WERI-Rb-1 (cell line): Measurements from ENCODE around the gene DPEP1.

Experiments used
- DNase-seq: peaks from one replicate; pipeline ENCODE4 v3.0.0-alpha.2; 2020
- H3K27ac ChIP-seq: fragments of 250-450 bp; sonication (Bioruptor Pico); 2 replicates; pipeline ENCODE4 v1.5.1; 2020; ENCODE audit warnings: mild to moderate bottlenecking, moderate library complexity
- H3K27me3 ChIP-seq: fragments of 250-450 bp; sonication (Bioruptor Pico); 2 replicates; pipeline ENCODE4 v1.5.1; 2021; ENCODE audit warnings: mild to moderate bottlenecking, low read depth, moderate library complexity; ENCODE audit not compliant: insufficient read depth, severe bottlenecking
- H3K36me3 ChIP-seq: fragments of 250-450 bp; sonication (Bioruptor Pico); 2 replicates; pipeline ENCODE4 v1.5.1; 2020; ENCODE audit warnings: mild to moderate bottlenecking, moderate library complexity
- H3K4me3 ChIP-seq: 2 replicates; pipeline ENCODE4 v1.5.1; 2011; ENCODE audit warnings: low read depth, mild to moderate bottlenecking, control low read depth, low read length
- H3K9me3 ChIP-seq: fragments of 250-450 bp; sonication (Bioruptor Pico); 2 replicates; pipeline ENCODE4 v1.5.1; 2021; ENCODE audit warnings: mild to moderate bottlenecking, moderate library complexity; ENCODE audit not compliant: severe bottlenecking
- TF ChIP-seq, protein P1 (sequence below): IDR thresholded peaks from 2 replicates; pipeline ENCODE4 v1.5.1; 2011; ENCODE audit warnings: low read depth, mild to moderate bottlenecking, control low read depth, inconsistent platforms, low read length

Gene DPEP1

DNA sequence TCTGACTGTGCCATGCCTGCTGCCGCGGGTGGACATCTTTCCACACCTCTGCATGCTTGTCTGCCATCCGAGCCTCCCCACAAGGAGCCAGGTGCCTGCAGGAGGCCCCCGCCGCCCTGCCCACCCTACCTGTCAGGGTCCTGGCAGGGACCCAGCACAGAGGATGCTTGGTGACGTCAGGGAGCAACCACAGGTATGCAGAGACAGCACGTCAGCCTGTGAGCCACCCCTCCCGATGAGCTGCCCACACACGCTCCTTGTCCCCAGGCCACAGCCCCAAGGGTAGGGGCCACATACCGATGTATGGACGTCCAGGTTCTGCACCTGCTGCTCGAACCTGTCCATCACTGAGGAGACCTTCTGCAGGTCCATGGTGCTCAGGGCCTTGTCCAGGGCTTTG, 33.5 kb downstream of the DPEP1 start:
- Histone ChIP-seq H3K27me3 (no peaks in the 10 kb centered on the region), H3K36me3 (no peaks in the 10 kb centered on the region), H3K9me3 (no peaks in the 10 kb centered on the region), H3K27ac (no peak overlapping the region), H3K4me3 (no peak overlapping the region)
- no peak for DNase-seq
- TF ChIP-seq, protein P1, sequence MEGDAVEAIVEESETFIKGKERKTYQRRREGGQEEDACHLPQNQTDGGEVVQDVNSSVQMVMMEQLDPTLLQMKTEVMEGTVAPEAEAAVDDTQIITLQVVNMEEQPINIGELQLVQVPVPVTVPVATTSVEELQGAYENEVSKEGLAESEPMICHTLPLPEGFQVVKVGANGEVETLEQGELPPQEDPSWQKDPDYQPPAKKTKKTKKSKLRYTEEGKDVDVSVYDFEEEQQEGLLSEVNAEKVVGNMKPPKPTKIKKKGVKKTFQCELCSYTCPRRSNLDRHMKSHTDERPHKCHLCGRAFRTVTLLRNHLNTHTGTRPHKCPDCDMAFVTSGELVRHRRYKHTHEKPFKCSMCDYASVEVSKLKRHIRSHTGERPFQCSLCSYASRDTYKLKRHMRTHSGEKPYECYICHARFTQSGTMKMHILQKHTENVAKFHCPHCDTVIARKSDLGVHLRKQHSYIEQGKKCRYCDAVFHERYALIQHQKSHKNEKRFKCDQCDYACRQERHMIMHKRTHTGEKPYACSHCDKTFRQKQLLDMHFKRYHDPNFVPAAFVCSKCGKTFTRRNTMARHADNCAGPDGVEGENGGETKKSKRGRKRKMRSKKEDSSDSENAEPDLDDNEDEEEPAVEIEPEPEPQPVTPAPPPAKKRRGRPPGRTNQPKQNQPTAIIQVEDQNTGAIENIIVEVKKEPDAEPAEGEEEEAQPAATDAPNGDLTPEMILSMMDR = no peak

DNA sequence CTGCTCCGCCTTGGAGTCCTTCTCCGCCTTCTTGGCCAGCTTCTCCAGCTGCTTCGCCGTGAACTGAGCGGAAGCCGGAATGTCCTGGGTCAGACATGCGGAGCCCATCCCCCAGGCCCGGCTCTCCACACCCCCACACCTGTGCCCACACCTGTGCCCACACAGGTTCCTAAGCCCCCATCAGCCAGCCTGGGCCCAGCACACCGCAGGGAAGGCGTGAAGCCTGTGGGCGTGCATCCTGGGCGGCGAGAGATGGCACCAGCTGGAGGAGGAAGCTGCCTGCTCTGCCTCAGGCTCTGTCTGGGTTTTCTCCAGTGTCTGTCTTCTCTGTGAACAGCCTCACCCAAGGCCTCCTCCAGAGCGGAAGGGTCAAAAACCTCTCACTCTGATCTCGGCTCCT, 38.1 kb downstream of the DPEP1 start:
- no peak for DNase-seq
- H3K9me3 ChIP-seq = no peaks in the 10 kb centered on the region
- TF ChIP-seq, protein P1 = no peak
- H3K27me3 ChIP-seq = no peaks in the 10 kb centered on the region
- H3K4me3 ChIP-seq = no peak overlapping the region
- no peaks in the 10 kb centered on the region for H3K36me3 ChIP-seq
- H3K27ac ChIP-seq = no peak overlapping the region

DNA sequence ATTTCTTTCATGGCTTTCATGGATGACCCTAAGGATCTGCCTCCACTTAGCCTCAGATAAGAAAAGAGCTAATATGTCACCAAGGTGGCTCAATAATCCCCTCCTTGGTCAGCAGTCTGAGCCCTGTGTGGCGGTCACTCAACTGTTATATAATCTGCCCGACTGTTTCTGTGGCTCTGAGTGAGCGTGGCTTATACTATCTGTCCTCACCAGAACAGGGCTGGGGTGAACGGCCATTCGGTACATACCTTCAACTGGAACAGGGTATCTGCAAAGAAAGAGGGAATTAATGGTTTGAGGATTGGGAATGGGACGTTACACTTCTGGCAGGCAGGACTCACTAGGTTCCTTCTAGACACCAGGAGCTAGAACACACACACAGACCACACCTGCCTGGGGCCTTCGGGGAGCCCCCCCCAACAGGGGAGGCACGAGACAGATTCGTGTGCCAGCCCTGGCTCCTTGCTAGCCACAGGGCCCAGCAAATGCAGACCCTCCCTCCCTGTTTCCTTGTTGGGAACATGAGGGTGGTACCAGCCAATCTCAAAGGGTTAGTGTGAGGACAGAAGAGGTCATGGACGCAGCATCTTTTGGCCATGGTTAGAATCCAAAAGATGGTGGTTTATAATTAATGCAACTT, 40.3 kb downstream of the DPEP1 start:
- TF ChIP-seq, protein P1 = no peak
- Histone ChIP-seq H3K4me3 (no peak overlapping the region), H3K27me3 (no peaks in the 10 kb centered on the region), H3K27ac (no peak overlapping the region), H3K9me3 (no peaks in the 10 kb centered on the region), H3K36me3 (no peaks in the 10 kb centered on the region)
- DNase-seq = no peak

DNA sequence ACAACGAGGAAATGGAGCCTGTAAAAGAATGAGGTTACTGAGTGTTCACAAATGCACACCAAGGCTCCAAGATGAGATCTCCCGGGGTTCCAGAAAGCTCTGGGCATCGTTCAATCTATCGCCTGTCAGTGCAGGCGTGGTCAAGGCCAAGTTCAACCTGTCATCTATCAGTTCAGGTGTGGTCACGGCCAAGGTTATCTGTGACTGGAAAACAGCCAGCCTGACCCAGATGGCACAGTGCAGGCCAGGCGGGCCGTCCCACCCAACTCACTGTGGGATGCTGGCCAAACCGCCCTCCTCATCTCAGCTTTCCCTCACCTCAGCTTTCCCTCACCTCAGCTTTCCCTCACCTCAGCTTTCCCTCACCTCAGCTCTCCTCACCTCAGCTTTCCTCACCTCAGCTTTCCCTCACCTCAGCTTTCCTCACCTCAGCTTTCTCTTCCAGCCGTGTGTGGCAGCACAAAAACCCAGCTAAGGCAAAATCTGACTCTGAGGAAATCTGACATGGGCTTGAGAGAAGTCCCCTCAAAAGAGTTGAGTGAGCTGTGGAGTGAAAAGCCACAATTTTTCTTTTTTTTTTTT, 41.7 kb downstream of the DPEP1 start:
- DNase-seq = no peak
- no peak overlapping the region for H3K27ac ChIP-seq
- peaks cover 5% of the 10 kb centered on the region for H3K36me3 ChIP-seq
- H3K4me3 ChIP-seq = no peak overlapping the region
- no peaks in the 10 kb centered on the region for H3K9me3 ChIP-seq
- H3K27me3 ChIP-seq = no peaks in the 10 kb centered on the region
- TF ChIP-seq, protein P1 = no peak

DNA sequence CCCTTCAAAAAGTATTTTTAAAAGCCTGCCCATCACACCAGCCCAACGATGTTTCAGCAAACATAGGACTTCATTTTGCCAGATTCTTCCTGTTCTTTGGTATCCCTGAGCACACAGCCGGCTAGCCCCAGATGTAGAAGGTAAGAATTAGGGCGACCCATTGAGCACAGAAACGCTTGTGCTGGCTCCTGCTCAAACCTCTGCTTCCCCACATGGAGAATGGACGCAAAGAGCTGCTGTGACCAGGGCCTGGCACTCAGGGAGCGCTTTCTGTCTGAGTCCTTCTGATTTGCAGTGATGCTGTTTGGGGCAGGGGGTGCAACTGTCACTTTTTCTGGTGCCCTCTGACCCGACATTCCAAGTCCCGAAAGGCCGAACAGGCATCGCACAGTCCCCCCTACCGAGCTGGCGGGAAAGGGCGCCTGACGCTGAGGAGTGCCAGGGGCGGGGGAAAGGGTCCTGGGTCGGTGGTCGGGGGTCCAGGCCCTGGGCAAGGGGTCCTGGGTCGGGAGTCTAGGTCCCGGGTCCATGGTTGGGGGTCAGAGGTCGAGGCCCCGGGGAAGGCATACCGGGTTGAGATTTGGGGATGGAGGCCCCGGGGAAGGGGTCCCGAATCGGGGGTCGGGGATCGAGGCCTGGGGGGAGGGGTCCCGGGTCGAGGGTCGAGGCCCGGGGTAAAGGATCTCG, 43.1 kb downstream of the DPEP1 start:
- TF ChIP-seq, protein P1 = no peak
- H3K4me3 ChIP-seq = peak overlapping the region; percentile 64

More for the DNA sequence above, 43.1 kb downstream of the DPEP1 start:
- no peaks in the 10 kb centered on the region for H3K27me3 ChIP-seq
- peaks cover 19% of the 10 kb centered on the region for H3K36me3 ChIP-seq
- H3K27ac ChIP-seq = no peak overlapping the region
- no peak for DNase-seq
- no peaks in the 10 kb centered on the region for H3K9me3 ChIP-seq
